Activated CD4-positive, alpha-beta T cell treated with anti-CD3 and anti-CD28 coated beads, Interleukin-2, amount 50 U/mL, for 16 hours (primary cell): ENCODE measurements around the gene ANKRD33B.

Experiments
- DNase-seq: peaks from one replicate; pipeline ENCODE4 v3.0.0-alpha.2; 2020

The ANKRD33B gene

DNA sequence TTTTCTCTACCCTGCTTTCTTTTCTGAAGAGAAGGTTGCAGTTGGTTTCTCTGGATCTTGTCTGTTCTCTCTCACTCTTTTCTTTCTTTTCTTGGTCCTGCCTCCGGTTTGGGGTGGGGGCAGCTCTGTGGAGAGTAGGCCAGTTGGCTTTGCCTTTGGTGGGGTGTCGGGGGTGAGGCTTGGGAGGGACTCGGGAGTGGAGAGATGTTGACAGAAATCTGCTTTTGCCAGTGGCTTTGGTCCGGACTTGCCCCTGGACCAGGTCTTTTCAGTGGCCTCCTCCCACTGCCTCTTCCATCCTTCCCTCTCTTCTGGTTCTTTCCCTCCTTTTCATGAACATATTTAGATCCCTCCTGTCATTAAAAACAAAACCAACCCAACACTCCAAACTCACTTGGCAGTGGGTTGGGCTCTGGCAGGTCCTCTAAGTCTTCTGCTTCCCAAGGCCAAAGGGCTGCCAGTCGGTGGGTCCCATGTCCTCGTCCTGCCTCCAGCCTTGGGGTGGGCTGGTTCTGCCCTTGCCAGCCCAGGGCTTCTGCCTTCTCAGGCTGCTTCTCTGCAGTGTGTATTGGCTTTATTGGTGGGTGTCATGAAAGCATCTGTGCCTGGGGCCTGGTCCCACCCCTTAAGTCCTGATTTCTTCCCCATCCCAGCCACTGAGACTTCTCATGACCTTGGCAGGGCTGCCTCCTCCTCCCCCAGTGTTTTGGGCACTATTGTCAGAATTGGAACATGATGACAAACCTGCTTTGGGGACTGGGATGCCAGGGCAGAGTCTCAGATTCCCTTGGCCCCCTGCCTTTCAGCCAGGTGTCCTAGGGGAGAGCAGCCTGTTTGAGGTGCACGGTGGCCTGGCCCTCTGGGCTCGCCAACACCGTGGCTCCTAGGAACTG, 16.9 kb downstream of the ANKRD33B start:
- no peak for DNase-seq

- no peak for DNase-seq
Observed at GRCh38 chr5:10581424-10581748, 17.5 kb downstream of the ANKRD33B start.

GRCh38 chr5:10581867-10582511, 18.1 kb downstream of the ANKRD33B start:
- DNase-seq: no peak

- no peak for DNase-seq
Observed at GRCh38 chr5:10582512-10582897, 18.6 kb downstream of the ANKRD33B start.

- DNase-seq: peak; percentile 51
Observed at GRCh38 chr5:10583663-10584572, 20.0 kb downstream of the ANKRD33B start.

DNA sequence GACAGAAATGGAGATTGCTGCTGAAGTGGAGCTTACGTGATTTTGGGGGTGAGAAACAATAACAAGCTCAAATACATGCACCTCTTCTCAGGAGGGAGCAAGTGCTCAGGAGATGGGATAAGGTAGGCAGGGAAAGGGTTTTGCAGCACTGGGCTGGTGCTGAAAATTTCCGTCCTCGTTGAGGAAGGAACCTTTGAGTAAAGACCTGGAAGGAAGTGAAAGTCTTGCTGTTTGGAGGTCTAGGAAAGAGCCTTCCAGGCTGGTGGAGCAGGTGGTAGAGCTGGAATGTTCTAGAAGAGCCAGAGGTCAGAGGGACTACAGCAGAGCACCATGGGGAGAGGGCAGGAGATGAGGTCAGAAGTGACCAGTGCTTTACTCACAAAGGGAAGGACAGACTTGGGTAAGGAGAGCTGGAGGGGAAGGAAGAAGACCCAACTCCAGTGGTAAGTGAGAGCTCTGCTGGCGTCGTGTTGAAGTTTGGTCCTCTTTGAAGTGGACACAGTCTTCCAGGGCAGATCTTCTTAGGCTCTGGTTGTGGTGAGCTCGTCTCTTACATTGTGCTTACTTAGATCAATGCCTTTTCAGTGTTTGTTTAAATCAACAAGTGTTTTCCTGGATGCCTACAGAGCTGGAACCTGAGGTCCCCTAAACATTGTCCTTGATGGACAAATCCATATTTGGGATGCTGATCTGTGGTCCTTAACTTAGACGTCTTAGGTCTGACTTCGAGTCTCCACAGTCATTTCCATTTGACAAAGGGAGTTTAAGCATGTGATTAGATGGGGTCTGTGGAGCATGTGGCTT, 21.0 kb downstream of the ANKRD33B start:
- no peak for DNase-seq

DNA sequence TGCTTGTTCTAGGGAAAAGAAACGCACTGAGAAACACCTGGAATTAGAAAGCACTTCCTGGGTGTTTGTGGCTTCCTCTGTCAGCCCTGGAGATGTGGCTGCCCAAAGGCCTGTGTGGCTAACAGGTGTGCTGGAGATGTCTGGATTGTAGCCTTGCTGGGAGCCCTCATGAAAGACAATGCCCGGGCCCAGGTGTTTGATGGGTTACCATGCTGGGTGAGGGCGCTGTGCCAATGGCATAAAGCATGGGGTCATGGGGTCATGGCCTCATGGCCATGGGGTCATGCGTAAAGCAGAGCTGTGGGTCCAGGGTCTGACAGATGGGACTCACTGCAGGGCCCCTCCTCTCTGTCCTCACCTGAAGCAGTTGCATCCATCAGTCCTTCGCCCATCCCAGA, 21.6 kb downstream of the ANKRD33B start:
- DNase-seq: no peak

- DNase-seq: no peak
Observed at GRCh38 chr5:10586008-10586407, 22.1 kb downstream of the ANKRD33B start.

DNA sequence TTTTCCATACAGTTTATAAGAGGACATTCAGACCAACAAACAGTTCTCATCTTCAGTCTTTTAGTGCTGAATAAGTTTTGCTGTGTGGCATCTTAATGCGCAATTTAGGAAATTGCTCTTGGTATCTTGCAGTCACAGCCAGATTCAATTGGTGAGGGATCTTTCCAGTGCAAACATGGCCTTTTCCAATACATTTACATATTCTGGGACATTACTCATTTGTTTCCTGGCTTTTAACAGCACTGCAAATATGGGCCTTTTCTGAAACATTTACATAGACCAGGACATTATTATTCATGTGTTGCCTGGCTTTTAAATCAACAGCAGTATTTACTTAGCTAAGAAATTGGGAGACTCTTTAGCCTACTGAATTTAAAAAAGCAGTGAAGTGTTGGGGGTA, 22.7 kb downstream of the ANKRD33B start:
- DNase-seq: no peak

DNA sequence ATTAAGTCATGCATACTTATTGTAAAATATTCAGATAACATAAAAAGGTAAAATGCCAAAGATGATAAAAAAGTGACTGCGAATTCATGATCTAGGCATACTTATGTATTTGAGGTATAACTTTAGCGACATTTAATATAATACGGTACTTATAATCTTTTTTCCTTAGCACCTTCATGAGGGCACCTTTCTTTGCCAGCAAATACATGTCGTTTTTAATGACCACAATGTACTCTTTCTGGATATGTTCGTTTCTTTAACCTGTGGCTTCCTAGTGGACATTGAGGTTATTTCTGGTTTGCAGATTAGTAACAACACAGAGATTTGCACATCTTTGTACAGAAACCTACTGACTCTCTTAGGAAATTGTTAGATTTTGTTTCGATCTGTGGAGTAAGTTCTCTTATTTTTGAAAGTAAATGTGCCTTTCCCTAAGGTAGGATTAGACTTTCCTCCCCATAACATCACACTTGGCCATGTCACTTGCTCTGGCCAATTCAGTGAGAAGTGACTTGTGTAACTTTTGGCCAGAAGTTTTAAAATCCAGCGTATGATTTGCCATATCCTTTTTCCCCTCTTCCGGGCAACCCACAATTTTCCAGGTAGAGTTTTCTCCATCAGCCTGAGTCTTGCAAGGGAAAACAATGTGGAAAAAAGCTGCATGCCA, 24.4 kb downstream of the ANKRD33B start:
- DNase-seq: no peak

DNA sequence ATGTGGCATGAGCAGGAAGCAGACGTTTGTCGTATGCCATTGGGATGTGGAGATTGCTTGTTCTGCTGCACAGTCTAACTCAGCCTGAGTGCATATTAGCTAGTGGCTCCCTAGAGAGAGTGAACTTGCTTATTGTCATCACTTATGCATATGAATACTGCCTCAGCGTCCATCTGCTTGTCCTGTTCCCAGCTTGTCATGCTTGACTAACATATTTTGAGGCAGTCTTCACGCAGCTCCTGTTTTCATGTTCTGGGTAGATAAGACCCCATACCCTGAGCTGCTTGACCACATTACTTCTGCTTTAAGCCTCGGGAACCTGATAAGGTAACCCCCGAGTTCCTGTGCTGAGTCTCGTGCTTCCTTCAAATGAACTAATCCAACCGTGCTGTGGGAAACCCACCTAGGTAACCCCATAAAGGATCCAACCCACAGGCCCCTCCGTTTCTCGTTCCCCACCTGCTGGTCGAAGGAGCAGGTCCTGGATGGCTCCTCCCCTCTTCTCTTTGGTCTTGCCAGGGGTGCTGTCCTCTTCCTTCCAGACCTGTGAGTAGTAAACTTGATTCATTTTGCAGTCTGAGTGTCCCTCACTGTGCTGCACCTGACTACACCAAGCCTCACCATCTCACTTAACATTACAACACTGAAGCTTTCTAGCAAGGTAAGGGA, 25.0 kb downstream of the ANKRD33B start:
- DNase-seq: no peak

GRCh38 chr5:10590226-10590999, 26.5 kb downstream of the ANKRD33B start:
- no peak for DNase-seq

- no peak for DNase-seq
Observed at GRCh38 chr5:10591159-10591558, 27.3 kb downstream of the ANKRD33B start.

DNA sequence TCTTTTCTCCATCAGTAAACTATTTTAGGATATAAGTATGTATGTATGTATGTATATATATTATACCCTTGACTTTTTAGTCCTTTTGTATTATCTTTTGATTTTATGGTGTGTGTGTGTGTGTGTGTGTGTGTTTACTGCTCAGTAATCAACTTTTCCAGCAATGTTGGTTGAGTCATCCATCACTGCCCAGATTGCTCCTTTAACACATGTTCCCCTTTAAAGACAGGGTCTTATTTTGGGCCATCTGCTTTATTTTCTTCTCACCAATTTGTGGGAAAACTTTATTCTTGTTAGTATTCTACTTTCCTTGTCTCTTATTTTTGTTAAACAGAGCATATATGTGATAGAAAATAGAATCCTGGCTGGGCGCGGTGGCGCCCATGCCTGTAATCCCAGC, 28.1 kb downstream of the ANKRD33B start:
- no peak for DNase-seq

DNA sequence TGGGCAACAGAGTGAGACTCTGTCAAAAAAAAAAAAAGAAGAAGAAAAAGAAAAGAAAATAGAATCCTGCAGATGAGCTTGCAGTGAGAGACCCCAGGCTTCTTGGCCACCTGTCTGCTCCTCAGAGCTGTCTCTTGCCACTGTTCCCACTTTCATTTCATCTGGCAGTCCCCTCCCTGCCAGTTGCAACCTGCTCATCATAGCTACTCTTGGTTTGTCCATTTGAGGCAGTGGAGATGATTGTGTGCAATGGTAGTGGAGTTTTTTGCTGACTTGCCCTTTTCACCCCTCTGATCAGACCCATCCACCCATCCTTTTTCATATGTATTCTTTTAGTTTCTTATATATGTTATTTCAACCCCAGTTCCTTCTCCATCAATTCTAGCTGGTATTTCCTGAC, 28.7 kb downstream of the ANKRD33B start:
- DNase-seq: no peak

DNA sequence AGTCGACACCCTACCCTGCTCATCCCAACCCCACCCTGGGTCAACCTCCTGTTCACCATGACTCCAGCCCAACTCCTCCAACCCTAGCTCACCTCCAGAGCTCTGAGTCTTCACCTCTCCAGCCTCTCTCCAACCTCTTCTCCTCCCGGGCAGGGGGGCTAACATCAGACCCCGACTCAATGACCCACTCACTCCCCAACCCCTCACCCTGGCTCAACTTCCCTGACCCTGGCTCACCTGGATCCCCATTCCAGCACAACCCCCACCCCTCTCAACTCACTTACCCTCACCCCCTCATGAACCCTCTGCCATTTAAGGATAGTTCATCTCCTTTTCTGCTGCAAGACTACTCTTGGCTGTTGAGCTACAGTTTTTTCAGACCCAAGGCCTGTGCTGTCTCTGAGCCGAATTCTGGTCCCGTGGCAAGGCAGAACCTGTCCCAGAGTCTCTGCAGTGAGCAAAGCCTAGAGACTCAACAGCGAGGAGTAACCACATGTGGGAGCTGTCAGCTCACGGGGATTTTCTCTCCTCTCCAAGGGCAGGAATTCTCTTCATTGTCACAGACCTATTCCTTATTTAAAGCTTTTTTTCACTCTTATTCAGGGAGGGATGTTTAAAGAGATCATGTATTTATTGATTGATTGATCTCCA, 29.8 kb downstream of the ANKRD33B start:
- DNase-seq: no peak

- DNase-seq: no peak
Observed at GRCh38 chr5:10594591-10595210, 30.8 kb downstream of the ANKRD33B start.

DNA sequence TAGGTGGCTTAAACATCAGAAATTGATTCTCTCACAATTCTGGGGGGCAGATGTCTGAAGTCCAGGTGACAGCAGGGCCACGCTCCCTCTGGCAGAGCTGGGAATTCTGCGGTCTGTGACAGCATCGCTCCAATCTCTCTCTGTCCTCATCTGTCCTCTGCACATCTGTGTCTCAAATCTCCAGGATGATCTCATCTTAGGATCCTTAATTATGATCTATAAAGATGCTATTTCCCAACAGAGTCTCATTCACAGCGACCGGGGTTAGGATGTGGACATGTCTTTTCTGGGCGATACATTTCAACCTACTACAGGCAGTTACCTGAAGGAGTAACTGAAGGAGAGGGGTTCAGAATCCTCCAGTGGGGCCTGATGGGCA, 31.4 kb downstream of the ANKRD33B start:
- no peak for DNase-seq

DNA sequence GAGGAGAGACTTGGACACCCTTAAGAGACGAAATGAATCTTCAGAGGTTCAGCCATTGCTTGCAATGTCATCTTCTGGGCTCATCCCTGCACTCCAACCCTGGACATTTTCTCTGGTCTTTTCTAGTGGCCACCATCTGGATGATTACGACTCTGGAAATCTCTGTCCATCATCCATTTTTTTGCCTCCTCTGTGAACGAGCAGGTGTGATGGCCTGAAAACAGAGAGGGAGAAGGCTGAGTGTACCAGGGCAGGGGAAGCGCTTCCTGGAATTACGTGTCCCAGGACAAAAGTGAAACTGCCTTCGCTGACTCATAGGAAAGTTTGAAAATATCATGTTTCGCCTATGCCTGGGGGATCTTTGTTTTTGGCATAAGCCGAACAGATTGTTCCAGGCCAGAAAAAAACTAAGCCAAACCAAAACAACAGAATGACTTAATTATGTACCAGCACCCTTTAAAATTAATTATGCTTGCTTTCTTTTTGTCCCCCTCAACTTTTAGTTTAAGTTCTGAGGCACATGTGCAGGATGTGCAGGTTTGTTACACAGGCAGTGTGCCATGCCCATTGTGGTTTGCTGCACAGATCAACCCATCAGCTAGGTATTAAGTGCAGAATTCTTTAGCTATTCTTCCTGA, 31.9 kb downstream of the ANKRD33B start:
- peak; percentile 86 for DNase-seq
